ENCODE data around the gene HRH2. TPM values are rescaled to one million over a fixed set of nuclear protein-coding genes. Genes with fewer than 3 reads are reported as not detected.

HRH2 gene
- total RNA-seq, 1 experiment from 2014 or later = not detected

DNA sequence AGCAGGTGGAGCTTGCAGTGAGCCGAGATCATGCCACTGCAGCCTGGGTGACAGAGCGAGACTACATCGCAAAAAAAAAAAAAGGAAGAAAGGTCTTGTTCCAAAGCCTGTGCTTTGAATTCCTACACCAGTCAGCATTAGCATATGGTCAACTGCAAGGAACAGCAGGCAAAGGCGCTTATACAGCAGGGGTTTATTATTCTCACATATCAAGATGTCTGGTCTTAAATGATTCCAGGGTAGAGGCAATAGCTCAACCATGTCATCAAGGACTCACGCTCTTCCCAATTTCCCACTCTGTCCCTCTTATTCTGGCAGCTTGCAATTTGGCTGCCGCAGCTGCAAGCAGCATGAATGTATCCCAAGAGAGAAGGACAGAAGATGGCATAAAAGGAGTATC is 28.6 kb upstream of the HRH2 start:
- Histone ChIP-seq H3K4me1 (replicated peaks; ENCODE audit: insufficient read depth) (no peaks in the 10 kb centered on the region), H3K9me3 (ENCODE audit: insufficient read depth, low read depth) (no peaks in the 10 kb centered on the region; the same call in 1 of the 2 replicates), H3K4me2 (no peak overlapping the region), H3K36me3 (ENCODE audit: low read depth) (no peaks in the 10 kb centered on the region), H3K27ac (no peak overlapping the region), H3K27me3 (ENCODE audit: insufficient read depth, low read depth) (peaks cover 96% of the 10 kb centered on the region), H4K20me1 (ENCODE audit: insufficient read depth) (no peaks in the 10 kb centered on the region), H3F3A (ENCODE audit: insufficient read depth, low read depth) (no peaks in the 10 kb centered on the region), H3K4me3 (no peak overlapping the region), H3K9me2 (ENCODE audit: insufficient read depth) (no peaks in the 10 kb centered on the region), H3K79me2 (ENCODE audit: low read depth) (no peaks in the 10 kb centered on the region), H2AFZ (no peak overlapping the region)
- TF ChIP-seq EZH2 (IDR thresholded peaks at IDR 0.05; ENCODE audit: low read depth) = no peak
- no peak for TF ChIP-seq CTCF (conservative IDR thresholded peaks at IDR 0.05)
- POLR2A ChIA-PET (ENCODE audit: unreplicated experiment) = no interaction called here
- CTCF ChIA-PET = no interaction called here
- intact Hi-C loops (cut with micrococcal nuclease; ENCODE audit: unreplicated experiment) = no loop called here
- BruUV-seq (replicated peaks) = no TSS peak
- no peak for DNase-seq

GRCh38 chr5:175629793-175630192 is 28.1 kb upstream of the HRH2 start:
- Histone ChIP-seq H3F3A (ENCODE audit: insufficient read depth, low read depth) (no peaks in the 10 kb centered on the region), H3K4me1 (replicated peaks; ENCODE audit: insufficient read depth) (no peaks in the 10 kb centered on the region), H3K27ac (no peak overlapping the region), H3K36me3 (ENCODE audit: low read depth) (no peaks in the 10 kb centered on the region), H3K9me3 (ENCODE audit: insufficient read depth, low read depth) (no peaks in the 10 kb centered on the region; the same call in 1 of the 2 replicates), H4K20me1 (ENCODE audit: insufficient read depth) (no peaks in the 10 kb centered on the region), H3K9me2 (ENCODE audit: insufficient read depth) (no peaks in the 10 kb centered on the region), H3K27me3 (ENCODE audit: insufficient read depth, low read depth) (peaks cover 97% of the 10 kb centered on the region), H3K4me3 (no peak overlapping the region), H3K4me2 (no peak overlapping the region), H2AFZ (no peak overlapping the region), H3K79me2 (ENCODE audit: low read depth) (no peaks in the 10 kb centered on the region)
- POLR2A ChIA-PET (ENCODE audit: unreplicated experiment) = no interaction called here
- no peak for DNase-seq
- CTCF ChIA-PET = no interaction called here
- intact Hi-C loops (cut with micrococcal nuclease; ENCODE audit: unreplicated experiment) = no loop called here
- TF ChIP-seq EZH2 (IDR thresholded peaks at IDR 0.05; ENCODE audit: low read depth) (no peak), CTCF (conservative IDR thresholded peaks at IDR 0.05) (no peak)
- no TSS peak for BruUV-seq (replicated peaks)

DNA sequence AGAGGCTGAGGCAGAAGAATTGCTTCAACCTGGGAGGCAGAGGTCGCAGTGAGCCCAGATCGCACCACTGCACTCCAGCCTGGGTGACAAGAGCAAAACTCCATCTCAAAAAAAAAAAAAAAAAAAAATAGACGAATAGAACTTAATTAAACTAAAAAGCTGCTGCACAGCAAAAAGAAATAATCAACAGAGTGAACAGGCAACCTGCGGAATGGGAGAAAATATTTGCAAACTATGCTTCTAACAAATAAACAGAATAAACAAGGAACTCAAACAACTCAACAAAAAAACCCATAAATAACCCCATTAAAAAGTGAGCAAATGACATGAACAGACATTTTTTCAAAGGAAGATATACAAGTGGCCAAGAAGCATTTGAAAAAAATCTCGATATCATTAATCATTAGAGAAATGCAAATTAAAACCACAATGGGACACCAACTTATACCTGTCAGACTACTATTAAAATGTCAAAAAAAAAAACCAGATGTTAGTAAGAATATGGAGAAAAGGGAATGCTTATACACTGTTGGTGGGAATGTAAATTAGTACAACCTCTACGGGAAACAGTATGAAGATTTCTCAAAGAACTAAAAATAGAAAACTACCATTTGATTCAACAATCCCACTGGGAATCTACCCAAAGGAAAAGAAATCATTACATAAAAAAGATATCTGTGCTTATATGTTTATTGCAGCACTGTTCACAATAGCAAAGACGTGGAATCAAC is 21.9 kb upstream of the HRH2 start:
- Histone ChIP-seq H3K79me2 (ENCODE audit: low read depth) (no peaks in the 10 kb centered on the region), H3K9me2 (ENCODE audit: insufficient read depth) (no peaks in the 10 kb centered on the region), H4K20me1 (ENCODE audit: insufficient read depth) (no peaks in the 10 kb centered on the region), H3K36me3 (ENCODE audit: low read depth) (no peaks in the 10 kb centered on the region), H2AFZ (no peak overlapping the region), H3K4me3 (no peak overlapping the region), H3F3A (ENCODE audit: insufficient read depth, low read depth) (no peaks in the 10 kb centered on the region), H3K4me2 (no peak overlapping the region), H3K4me1 (replicated peaks; ENCODE audit: insufficient read depth) (no peaks in the 10 kb centered on the region), H3K27me3 (ENCODE audit: insufficient read depth, low read depth) (peaks cover 98% of the 10 kb centered on the region), H3K27ac (no peak overlapping the region), H3K9me3 (ENCODE audit: insufficient read depth, low read depth) (no peaks in the 10 kb centered on the region)
- TF ChIP-seq CTCF (conservative IDR thresholded peaks at IDR 0.05) (no peak), EZH2 (IDR thresholded peaks at IDR 0.05; ENCODE audit: low read depth) (no peak)
- ChIA-PET CTCF (no interaction called here), POLR2A (ENCODE audit: unreplicated experiment) (no interaction called here)
- intact Hi-C loops (cut with micrococcal nuclease; ENCODE audit: unreplicated experiment) = no loop called here
- DNase-seq = no peak
- BruUV-seq (replicated peaks) = no TSS peak

Measured in PC-9 (cell line).